Sigmoid colon (tissue), 4 donors: ENCODE data around the gene FNIP2.
"Not testable (repeated sequence)": the region's sequence is repeated elsewhere in the genome, so short reads cannot be mapped to it uniquely, and the experiment has no call there.

Source experiments
- CTCF ChIP-seq, 4 experiments: fragments of 450-650 bp in 3 of 4; fragments of 200-600 bp in 1 of 4; IDR thresholded peaks; one replicate each; pipeline ENCODE4 v1.5.1; 2016 to 2019; ENCODE audit warnings: antibody characterized with exemption in 4 of 4, mild to moderate bottlenecking in 3 of 4, moderate library complexity in 2 of 4
- POLR2AphosphoS5 ChIP-seq, 4 donors: sonication (generic); formaldehyde crosslinking; IDR thresholded peaks; one replicate each; pipeline ENCODE4 v1.6.1; 2017; ENCODE audit warnings: antibody characterized with exemption in 4 of 4

- not testable (repeated sequence) for TF ChIP-seq CTCF, POLR2AphosphoS5 (IDR thresholded peaks at IDR 0.05)
Observed at GRCh38 chr4:158755819-158756218, 13.0 kb upstream of the FNIP2 start.
